ENCODE measurements around the gene RNF175.

The RNF175 gene

DNA sequence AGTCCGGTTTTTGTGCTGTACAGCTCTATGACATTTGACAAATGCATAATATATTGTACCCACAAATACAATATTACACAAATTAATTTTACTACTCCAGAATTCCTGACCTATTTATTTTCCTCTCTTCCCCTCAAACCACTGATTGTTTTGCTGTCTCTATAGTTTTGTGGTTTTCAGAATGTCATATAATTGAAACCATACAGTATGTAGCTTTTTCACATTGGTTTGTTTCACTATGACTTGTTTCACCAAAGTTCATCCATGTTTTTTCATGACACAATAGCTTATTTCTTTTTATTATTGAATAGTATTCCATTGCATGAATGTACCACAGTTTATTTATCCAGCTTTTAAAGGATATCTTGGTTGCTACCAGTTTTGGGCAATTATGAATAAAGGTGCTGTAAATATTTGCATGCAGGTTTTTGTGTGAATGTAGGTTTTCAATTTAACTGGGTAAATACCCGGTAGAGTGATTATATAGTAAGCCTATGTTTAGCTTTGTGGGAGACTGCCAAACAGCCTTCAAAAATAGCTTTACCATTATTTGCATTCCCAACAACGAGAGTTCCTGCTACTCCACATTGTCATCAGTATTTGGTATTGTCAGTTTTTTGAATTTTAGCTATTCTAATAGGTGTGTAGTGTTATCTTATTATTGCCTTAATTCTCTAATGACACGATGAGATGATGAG lies 25.9 kb downstream of the RNF175 start:
- no peaks in the 10 kb centered on the region for H3K27me3 Mint-ChIP-seq
- H3K4me1 Mint-ChIP-seq, result peaks cover 9% of the 10 kb centered on the region
- H3K9me3 Mint-ChIP-seq, result no peaks in the 10 kb centered on the region
- no peak overlapping the region for H3K27ac Mint-ChIP-seq
- H3K4me3 Mint-ChIP-seq, result no peak overlapping the region
- peaks cover 7% of the 10 kb centered on the region for H3K36me3 Mint-ChIP-seq

DNA sequence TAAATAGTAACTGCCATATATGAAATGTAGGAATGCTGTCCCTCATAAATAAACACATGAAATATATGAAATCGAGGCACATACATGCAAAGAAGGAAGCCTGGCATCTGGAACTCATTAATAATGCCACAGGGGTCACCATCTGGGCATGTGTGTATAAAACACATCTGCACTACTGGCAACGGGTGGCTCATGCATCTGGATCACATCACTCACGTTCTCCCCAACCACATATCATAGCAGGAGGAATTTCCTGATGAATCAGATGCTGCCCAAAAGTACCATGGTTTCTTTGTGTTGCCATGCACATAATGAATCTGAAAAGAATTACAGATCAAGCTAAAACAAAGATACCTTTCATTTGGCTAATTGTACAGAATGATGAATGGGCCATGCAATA lies 28.6 kb downstream of the RNF175 start:
- Mint-ChIP-seq H3K27me3 (no peaks in the 10 kb centered on the region), H3K27ac (no peak overlapping the region), H3K36me3 (peaks cover 5% of the 10 kb centered on the region), H3K9me3 (no peaks in the 10 kb centered on the region), H3K4me3 (no peak overlapping the region), H3K4me1 (peaks cover 7% of the 10 kb centered on the region)

DNA sequence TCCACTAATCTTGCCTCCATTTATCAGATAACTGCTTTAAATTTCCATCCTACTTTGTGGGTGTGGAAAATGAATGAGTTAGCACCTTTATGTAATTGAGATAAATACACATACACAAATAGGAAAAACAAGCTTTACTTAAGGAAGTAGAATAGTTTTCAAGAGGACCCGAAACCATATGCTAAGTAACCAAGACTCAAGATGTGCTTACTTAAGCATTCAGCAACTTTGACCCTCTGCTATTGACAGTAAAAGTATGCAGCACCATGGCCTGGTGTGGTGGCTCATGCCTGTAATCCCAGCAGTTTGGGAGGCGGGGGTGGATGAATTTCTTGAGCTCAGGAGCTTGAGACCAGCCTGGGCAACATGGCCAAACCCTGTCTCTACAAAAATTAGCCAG lies 29.9 kb downstream of the RNF175 start:
- Mint-ChIP-seq H3K36me3 (peaks cover 1% of the 10 kb centered on the region), H3K27ac (no peak overlapping the region), H3K4me3 (no peak overlapping the region), H3K4me1 (peaks cover 4% of the 10 kb centered on the region), H3K9me3 (no peaks in the 10 kb centered on the region), H3K27me3 (no peaks in the 10 kb centered on the region)

DNA sequence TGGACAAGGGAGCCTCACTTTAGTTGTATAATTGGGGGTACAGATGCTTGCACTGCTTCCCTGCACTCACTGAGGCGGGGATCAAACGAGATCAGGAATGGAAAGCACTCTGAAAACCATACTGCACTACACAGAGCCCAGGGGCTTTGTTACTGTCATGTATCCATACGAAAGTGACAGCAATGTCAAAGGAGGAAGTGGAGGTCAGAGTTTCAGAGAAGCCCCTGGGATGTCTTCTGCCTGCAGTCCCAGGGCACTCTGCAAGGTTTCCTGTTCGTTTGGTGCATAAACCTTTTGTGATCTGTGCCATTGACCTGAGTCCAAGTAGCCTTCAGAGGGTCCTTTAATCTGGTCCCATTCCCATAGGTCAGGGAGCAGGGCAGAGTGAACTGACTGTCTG lies 31.2 kb downstream of the RNF175 start:
- Mint-ChIP-seq H3K4me3 (no peak overlapping the region), H3K36me3 (peaks cover 2% of the 10 kb centered on the region), H3K4me1 (peaks cover 4% of the 10 kb centered on the region), H3K27ac (no peak overlapping the region), H3K9me3 (no peaks in the 10 kb centered on the region), H3K27me3 (no peaks in the 10 kb centered on the region)

DNA sequence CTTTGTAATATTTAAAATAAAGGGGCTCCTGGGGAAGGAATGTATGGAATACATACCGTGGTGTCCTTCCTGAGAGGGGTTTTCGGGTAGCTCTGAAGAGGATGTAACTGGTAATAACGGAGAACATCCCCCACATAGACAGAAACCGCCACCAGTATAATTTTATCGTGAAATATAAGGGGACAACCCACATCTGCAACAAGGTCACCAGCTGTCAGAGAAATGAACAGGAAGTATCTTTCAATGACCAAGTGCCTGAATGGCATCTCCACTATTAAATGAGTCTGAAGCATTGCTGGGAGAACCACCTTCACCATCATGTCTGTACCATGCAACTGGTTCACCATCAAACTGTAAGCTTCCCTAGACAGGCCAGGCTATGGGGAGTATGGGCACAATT lies 31.7 kb downstream of the RNF175 start:
- no peaks in the 10 kb centered on the region for H3K27me3 Mint-ChIP-seq
- H3K27ac Mint-ChIP-seq, result no peak overlapping the region
- H3K9me3 Mint-ChIP-seq, result no peaks in the 10 kb centered on the region
- H3K36me3 Mint-ChIP-seq, result peaks cover 2% of the 10 kb centered on the region
- peaks cover 4% of the 10 kb centered on the region for H3K4me1 Mint-ChIP-seq
- no peak overlapping the region for H3K4me3 Mint-ChIP-seq

DNA sequence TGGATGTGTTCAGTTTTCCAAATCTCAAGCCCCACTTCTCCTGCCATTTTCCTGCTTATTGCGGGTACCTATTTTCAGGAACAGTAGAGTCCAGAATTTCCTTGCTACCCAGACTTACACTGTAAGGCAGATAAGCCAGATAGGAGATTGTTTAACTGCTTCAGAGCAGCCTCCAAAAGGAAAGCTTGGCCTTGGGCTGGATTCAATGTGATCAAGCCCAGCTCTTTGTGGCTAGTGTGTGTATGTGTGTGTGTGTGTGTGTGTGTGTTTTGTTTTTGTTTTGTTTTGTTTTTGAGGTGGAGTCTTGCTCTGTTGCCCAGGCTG lies 34.0 kb downstream of the RNF175 start:
- no peaks in the 10 kb centered on the region for H3K4me1 Mint-ChIP-seq
- no peaks in the 10 kb centered on the region for H3K9me3 Mint-ChIP-seq
- no peak overlapping the region for H3K27ac Mint-ChIP-seq
- H3K27me3 Mint-ChIP-seq, result no peaks in the 10 kb centered on the region
- H3K36me3 Mint-ChIP-seq, result peaks cover 3% of the 10 kb centered on the region
- H3K4me3 Mint-ChIP-seq, result no peak overlapping the region

DNA sequence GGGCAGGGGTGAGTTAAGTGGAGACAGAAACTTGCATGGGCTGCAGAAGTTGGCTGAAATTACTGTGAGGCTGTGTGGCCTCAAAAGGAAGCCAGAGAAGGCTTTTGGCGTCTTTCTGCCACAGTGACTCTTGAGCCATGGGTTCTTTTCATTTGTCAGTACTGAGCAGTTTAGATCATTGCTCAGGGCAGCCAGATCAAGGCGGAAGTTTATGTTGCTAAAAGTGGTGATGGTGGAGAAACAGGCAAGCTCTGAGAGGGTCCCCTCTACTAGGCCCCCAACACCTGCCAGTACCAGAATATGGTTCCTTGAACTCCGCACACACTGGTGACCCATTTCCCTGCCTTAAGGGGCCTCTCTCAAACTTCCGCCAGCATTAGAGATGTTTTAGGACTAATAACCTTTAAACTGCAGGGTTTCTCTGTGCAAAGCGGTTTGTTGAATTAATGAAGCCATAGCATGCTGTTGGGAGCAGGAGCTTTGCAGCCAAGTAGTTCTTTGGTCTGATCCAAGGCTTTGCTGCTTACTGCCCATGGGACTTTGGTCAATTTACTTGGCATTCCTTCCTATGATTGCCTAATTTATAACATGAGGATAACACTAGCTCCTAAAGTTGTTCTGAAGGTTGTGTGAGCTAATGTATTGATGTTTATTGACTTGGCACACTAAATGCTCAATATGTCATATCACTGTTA lies 34.5 kb downstream of the RNF175 start:
- Mint-ChIP-seq H3K4me1 (no peaks in the 10 kb centered on the region), H3K4me3 (no peak overlapping the region), H3K27ac (no peak overlapping the region), H3K36me3 (peaks cover 4% of the 10 kb centered on the region), H3K9me3 (no peaks in the 10 kb centered on the region), H3K27me3 (no peaks in the 10 kb centered on the region)

DNA sequence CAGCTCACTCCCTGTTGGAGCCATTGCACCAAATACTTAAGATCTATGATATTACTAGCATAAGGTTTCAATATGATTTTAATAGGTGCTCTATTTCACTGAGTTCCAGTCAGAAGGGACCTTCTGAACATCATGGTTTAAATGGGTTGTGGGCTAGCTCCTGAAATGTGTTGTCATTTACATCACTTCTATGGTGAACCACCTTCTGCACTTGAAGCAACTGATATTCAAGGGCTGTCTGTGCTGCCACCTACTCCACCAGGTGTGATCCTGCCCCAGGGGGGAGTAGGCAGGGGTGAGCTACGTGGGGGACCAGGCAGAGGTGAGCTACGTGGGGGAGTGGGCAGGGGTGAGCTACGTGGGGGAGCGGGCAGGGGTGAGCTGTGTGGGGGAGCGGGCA lies 35.2 kb downstream of the RNF175 start:
- peaks cover 4% of the 10 kb centered on the region for H3K36me3 Mint-ChIP-seq

DNA sequence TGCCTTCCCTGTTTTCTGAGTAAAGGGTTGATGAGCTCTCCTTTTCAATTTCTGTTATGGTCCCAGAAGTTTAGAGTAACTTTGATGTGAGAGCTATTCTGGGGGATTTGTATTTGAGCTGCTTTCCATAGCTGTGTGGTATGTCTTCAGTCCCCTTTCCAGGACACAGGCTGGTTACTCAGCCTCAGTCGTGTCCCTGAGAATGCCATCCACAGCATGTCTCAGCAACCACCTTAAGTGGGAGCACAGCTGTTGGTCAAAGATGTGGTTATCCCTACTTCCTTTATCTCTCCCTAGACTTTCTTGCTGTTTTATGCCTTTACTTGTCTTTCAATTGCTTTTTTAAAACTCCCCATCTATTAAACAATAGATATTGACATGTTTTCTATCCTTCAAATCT lies 37.8 kb downstream of the RNF175 start:
- Mint-ChIP-seq H3K4me3 (no peak overlapping the region), H3K27me3 (no peaks in the 10 kb centered on the region), H3K4me1 (no peaks in the 10 kb centered on the region), H3K9me3 (peaks cover 4% of the 10 kb centered on the region), H3K36me3 (peaks cover 11% of the 10 kb centered on the region), H3K27ac (no peak overlapping the region)

More for the DNA sequence above, 35.2 kb downstream of the RNF175 start:
- Mint-ChIP-seq H3K27ac (no peak overlapping the region), H3K4me3 (no peak overlapping the region), H3K27me3 (no peaks in the 10 kb centered on the region), H3K9me3 (no peaks in the 10 kb centered on the region), H3K4me1 (no peaks in the 10 kb centered on the region)

DNA sequence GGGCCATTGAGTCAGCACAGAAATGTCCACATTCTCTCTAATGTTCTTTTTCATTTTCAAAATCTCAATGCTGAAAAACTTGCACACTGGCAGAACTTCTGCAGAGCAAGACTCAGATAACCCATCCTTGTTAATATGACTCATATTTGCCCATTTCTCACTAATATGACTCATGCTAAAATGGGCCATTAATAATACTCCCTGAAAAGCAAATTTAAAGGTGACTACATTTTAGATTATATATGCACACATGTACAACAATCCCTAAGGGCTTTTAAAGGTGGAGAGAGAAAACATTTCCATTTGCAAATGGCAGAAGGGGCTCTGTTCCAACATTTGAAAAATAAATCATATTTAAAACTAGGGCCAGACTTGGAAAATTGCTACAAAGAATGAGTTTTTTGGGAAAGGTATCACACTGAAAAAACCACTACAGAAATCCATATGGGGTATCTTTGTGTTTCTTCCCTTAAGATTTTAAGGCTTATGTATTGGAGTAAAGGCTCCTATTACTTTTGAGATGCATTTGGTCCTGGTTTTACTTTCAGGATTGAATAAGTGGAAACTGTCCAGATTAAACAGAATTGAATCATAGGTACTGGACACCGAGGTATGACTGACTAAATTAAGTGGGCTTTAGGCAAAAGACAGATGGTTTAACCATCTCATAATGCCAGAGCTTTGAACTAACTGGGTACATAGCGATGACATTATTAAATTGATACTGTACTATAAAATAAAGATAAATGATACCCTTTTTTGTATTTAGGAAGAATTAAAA lies 45.8 kb downstream of the RNF175 start:
- Mint-ChIP-seq H3K9me3 (peaks cover 1% of the 10 kb centered on the region), H3K27me3 (no peaks in the 10 kb centered on the region), H3K4me3 (no peak overlapping the region), H3K4me1 (peaks cover 11% of the 10 kb centered on the region), H3K36me3 (peaks cover 10% of the 10 kb centered on the region), H3K27ac (no peak overlapping the region)

DNA sequence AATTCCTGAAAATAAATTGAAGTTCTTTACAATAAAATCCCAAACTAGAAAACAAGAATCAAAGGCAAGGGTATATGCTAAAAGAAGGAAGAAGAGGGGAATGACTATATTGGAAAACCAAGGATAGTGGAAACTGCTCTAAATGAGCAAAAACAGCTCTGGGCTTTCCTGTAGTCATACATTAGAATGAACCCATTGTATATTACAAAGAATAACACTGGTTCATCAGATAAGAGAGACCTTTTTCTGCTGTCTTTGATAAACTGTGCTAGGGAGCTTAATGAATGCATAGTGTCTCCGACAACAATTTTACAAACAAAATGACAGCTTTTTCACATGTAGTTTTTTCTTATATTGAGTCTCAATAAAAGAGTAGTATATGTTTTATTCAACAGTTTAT lies 49.1 kb downstream of the RNF175 start:
- Mint-ChIP-seq H3K4me3 (no peak overlapping the region), H3K36me3 (peaks cover 7% of the 10 kb centered on the region), H3K9me3 (no peaks in the 10 kb centered on the region), H3K27me3 (no peaks in the 10 kb centered on the region), H3K27ac (no peak overlapping the region), H3K4me1 (peaks cover 23% of the 10 kb centered on the region)

DNA sequence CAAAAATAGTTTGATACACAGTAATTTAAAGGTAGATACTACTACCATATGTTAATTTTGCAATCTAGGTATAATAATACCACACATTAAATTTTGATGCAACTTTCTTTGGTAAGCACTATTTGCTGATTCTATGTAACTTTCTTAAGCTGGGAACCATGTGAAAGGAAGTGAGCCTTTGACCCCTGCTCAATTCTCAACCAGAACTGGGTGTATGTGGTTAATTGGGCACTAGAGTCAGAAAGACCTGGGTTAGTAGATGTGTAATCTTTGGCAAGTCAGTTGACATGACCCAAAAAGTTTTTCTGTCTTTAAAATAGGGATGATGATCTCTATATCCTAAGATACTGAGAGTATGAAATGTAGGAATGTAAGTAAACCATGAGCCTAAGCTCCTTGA lies 53.3 kb downstream of the RNF175 start:
- Mint-ChIP-seq H3K27me3 (no peaks in the 10 kb centered on the region), H3K9me3 (no peaks in the 10 kb centered on the region), H3K4me3 (peak overlapping the region; percentile 63), H3K4me1 (peaks cover 13% of the 10 kb centered on the region), H3K36me3 (peaks cover 6% of the 10 kb centered on the region), H3K27ac (peak overlapping the region; percentile 68)

DNA sequence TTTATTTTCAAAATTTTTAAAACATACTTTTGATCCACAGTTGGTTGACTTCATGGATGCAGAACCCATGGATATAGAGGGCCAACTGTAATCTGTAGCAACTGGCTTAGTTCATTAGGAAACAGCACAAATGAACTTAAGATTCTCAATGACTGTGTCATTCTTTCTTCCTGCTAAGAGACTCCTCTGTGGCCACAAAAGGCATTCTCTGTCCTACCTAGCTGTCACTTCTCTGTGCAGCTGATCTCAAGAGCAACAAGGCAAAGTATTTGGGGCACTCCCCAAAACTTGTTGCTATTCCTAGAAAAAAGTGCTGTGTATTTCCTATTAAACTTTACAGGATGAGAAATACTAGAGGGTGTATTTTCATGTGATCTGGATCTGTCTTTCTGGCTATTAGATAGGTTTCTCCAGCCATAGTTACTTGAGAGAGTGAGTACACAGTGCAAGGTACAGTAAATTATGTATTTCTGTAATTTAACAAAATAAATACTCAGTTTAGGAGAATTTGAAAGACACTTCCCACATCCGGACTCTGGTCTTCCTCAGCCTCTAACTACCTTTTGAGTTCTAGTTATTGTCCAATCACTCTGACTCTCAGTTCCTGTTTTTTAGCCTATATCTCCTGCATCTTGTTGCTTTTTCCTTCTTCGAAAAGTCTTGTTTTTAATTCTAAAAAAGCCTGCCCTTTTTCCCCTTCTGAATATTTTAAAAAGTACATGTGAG lies 53.9 kb downstream of the RNF175 start:
- Mint-ChIP-seq H3K9me3 (no peaks in the 10 kb centered on the region), H3K27ac (peak overlapping the region; percentile 68), H3K4me3 (peak overlapping the region; percentile 63), H3K27me3 (no peaks in the 10 kb centered on the region), H3K4me1 (peaks cover 13% of the 10 kb centered on the region), H3K36me3 (peaks cover 5% of the 10 kb centered on the region)

DNA sequence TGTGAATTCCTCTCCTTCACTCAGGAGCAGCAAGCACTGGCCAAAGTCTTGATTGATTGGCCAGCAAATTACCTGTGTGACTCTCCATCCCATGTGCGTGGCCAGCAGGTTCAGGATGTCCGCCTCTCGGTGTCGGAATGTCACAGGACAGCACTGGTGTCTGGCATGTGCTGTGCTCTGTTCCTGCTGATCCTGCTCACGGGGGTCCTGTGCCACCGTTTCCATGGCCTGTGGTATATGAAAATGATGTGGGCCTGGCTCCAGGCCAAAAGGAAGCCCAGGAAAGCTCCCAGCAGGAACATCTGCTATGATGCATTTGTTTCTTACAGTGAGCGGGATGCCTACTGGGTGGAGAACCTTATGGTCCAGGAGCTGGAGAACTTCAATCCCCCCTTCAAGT lies 55.3 kb downstream of the RNF175 start:
- Mint-ChIP-seq H3K36me3 (peaks cover 4% of the 10 kb centered on the region), H3K9me3 (no peaks in the 10 kb centered on the region), H3K27me3 (no peaks in the 10 kb centered on the region), H3K4me1 (peaks cover 13% of the 10 kb centered on the region), H3K4me3 (no peak overlapping the region), H3K27ac (no peak overlapping the region)

DNA sequence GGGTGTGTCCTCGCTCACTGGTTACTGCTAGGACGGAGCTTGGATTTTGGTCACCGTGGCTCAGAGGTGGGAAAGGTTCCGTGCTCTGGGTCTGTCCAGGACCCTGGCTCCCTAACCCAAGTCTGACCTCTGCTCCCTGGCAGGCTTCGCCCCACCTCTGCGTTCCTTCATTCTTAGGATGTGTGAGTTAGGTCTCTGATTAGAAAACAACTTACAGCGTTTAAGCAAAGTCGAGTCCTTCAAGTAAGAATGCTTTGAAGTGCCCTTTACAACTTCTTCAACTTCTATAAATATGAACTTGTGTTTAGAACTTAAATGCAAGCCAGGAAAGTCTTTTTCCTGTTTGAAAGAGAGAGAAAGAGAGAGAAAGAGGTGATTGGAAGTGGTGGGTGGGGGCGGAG lies 74.9 kb downstream of the RNF175 start:
- Mint-ChIP-seq H3K27me3 (peaks cover 6% of the 10 kb centered on the region), H3K36me3 (peaks cover 18% of the 10 kb centered on the region), H3K27ac (no peak overlapping the region), H3K4me1 (peaks cover 18% of the 10 kb centered on the region), H3K9me3 (peaks cover 14% of the 10 kb centered on the region), H3K4me3 (peak overlapping the region; percentile 87)
